ENCODE results near the gene INPP4A.
A peak's percentile ranks its signal among the peaks of the same experiment; 100 is the strongest.

The INPP4A gene

GRCh38 chr2:98541906-98542305 is 97.2 kb downstream of the INPP4A start:
- DNase-seq (ENCODE audit: low read depth), result no peak

- DNase-seq (ENCODE audit: low read depth), result no peak
These were observed 98.6 kb downstream of the INPP4A start for GRCh38 chr2:98543214-98543613.

- no peak for DNase-seq (ENCODE audit: low read depth)
These were observed 99.2 kb downstream of the INPP4A start for GRCh38 chr2:98543842-98544241.

GRCh38 chr2:98545591-98545990 is 100.9 kb downstream of the INPP4A start:
- no peak for DNase-seq (ENCODE audit: low read depth)

GRCh38 chr2:98546186-98546585 is 101.5 kb downstream of the INPP4A start:
- DNase-seq (ENCODE audit: low read depth), result no peak

- no peak for DNase-seq (ENCODE audit: low read depth)
These were observed 102.6 kb downstream of the INPP4A start for GRCh38 chr2:98547092-98547790.

- DNase-seq (ENCODE audit: low read depth), result no peak
These were observed 104.5 kb downstream of the INPP4A start for GRCh38 chr2:98548920-98549818.

- DNase-seq (ENCODE audit: low read depth), result no peak
These were observed 105.5 kb downstream of the INPP4A start for GRCh38 chr2:98550165-98550564.

- peak; percentile 2 for DNase-seq (ENCODE audit: low read depth)
These were observed 106.7 kb downstream of the INPP4A start for GRCh38 chr2:98551316-98551715.

GRCh38 chr2:98552499-98553179 is 108.0 kb downstream of the INPP4A start:
- no peak for DNase-seq (ENCODE audit: low read depth)

GRCh38 chr2:98554116-98554861 is 109.6 kb downstream of the INPP4A start:
- DNase-seq (ENCODE audit: low read depth), result no peak

GRCh38 chr2:98555696-98556095 is 111.0 kb downstream of the INPP4A start:
- no peak for DNase-seq (ENCODE audit: low read depth)

- DNase-seq (ENCODE audit: low read depth), result no peak
These were observed 111.8 kb downstream of the INPP4A start for GRCh38 chr2:98556344-98557033.

GRCh38 chr2:98558852-98559530 is 114.3 kb downstream of the INPP4A start:
- DNase-seq (ENCODE audit: low read depth), result no peak

- no peak for DNase-seq (ENCODE audit: low read depth)
These were observed 114.9 kb downstream of the INPP4A start for GRCh38 chr2:98559581-98559980.

GRCh38 chr2:98560256-98560771 is 115.7 kb downstream of the INPP4A start:
- no peak for DNase-seq (ENCODE audit: low read depth)

- no peak for DNase-seq (ENCODE audit: low read depth)
These were observed 116.4 kb downstream of the INPP4A start for GRCh38 chr2:98561018-98561417.

GRCh38 chr2:98561902-98562695 is 117.4 kb downstream of the INPP4A start:
- no peak for DNase-seq (ENCODE audit: low read depth)

GRCh38 chr2:98563394-98563793 is 118.7 kb downstream of the INPP4A start:
- no peak for DNase-seq (ENCODE audit: low read depth)
